Measurements from ENCODE around the gene ERC2. TPM values are rescaled to one million over a fixed set of nuclear protein-coding genes. Genes with fewer than 3 reads are reported as not detected.

Gene ERC2
- total RNA-seq, 6 donors from 2014 or later, result 0.67 to 14.7 (median 1.3) TPM

GRCh38 chr3:55795746-55796145, 672.5 kb downstream of the ERC2 start:
- Histone ChIP-seq H3K27ac (no peak overlapping the region), H3K9me3 (no peaks in the 10 kb centered on the region), H3K27me3 (no peaks in the 10 kb centered on the region), H3K4me1 (peaks cover 0 to 8% (median 3%) of the 10 kb centered on the region in 4 donors), H3K4me3 (no peak overlapping the region), H3K36me3 (no peaks in the 10 kb centered on the region)
- ATAC-seq (ENCODE audit: low FRiP score in 2 of 2) (peak in 1 of 2 donors; percentile 63), DNase-seq (no peak)
- WGBS, 2 donors, result 70 to 76% methylated on average over 1 of the region's 1 CpG
- no peak for TF ChIP-seq POLR2A (IDR thresholded peaks at IDR 0.05)

GRCh38 chr3:55795296-55795695, 673.0 kb downstream of the ERC2 start:
- peaks cover 0 to 13% (median 3%) of the 10 kb centered on the region in 4 donors for H3K4me1 ChIP-seq
- no peaks in the 10 kb centered on the region for H3K9me3 ChIP-seq
- ATAC-seq (ENCODE audit: low FRiP score in 2 of 2) (no peak), DNase-seq (no peak)
- whole genome bisulfite sequencing, 2 donors, result 84% methylated on average over 6 of the region's 6 CpGs
- no peaks in the 10 kb centered on the region for H3K36me3 ChIP-seq
- no peak overlapping the region for H3K27ac ChIP-seq
- no peaks in the 10 kb centered on the region for H3K27me3 ChIP-seq
- H3K4me3 ChIP-seq, result no peak overlapping the region
- TF ChIP-seq EP300 (IDR thresholded peaks at IDR 0.05) (no peak), POLR2A (IDR thresholded peaks at IDR 0.05) (no peak), CTCF (IDR thresholded peaks at IDR 0.05) (no peak), POLR2AphosphoS5 (IDR thresholded peaks at IDR 0.05) (no peak)

- Histone ChIP-seq H3K27ac (no peak overlapping the region), H3K36me3 (no peaks in the 10 kb centered on the region), H3K4me3 (no peak overlapping the region), H3K4me1 (peaks cover 0 to 15% (median 3%) of the 10 kb centered on the region in 4 donors), H3K9me3 (no peaks in the 10 kb centered on the region), H3K27me3 (no peaks in the 10 kb centered on the region)
- no peak for DNase-seq
- ATAC-seq (ENCODE audit: low FRiP score in 2 of 2), result no peak
- WGBS, 2 donors, result 74 to 84% methylated on average over 2 of the region's 2 CpGs
- no peak for TF ChIP-seq POLR2A (IDR thresholded peaks at IDR 0.05)
- no peak for TF ChIP-seq EP300 (IDR thresholded peaks at IDR 0.05)
- no peak for TF ChIP-seq CTCF (IDR thresholded peaks at IDR 0.05)
- no peak for TF ChIP-seq POLR2AphosphoS5 (IDR thresholded peaks at IDR 0.05)
Measured at GRCh38 chr3:55792742-55793141, 675.5 kb downstream of the ERC2 start.

- Histone ChIP-seq H3K27me3 (no peaks in the 10 kb centered on the region), H3K4me3 (no peak overlapping the region), H3K4me1 (peaks cover 0 to 15% (median 3%) of the 10 kb centered on the region in 4 donors), H3K27ac (no peak overlapping the region), H3K36me3 (no peaks in the 10 kb centered on the region), H3K9me3 (no peaks in the 10 kb centered on the region)
- 55 to 65% methylated on average over 1 of the region's 1 CpG for WGBS, 2 donors
- ATAC-seq (ENCODE audit: low FRiP score in 2 of 2) (no peak), DNase-seq (no peak)
- TF ChIP-seq POLR2A (IDR thresholded peaks at IDR 0.05), result no peak
- TF ChIP-seq CTCF (IDR thresholded peaks at IDR 0.05), result no peak
- TF ChIP-seq POLR2AphosphoS5 (IDR thresholded peaks at IDR 0.05), result no peak
- TF ChIP-seq EP300 (IDR thresholded peaks at IDR 0.05), result no peak
Measured at GRCh38 chr3:55792009-55792408, 676.3 kb downstream of the ERC2 start.

- H3K4me3 ChIP-seq, result no peak overlapping the region
- H3K27ac ChIP-seq, result peak overlapping the region in 1 of 4 donors; percentile 40
- no peaks in the 10 kb centered on the region for H3K9me3 ChIP-seq
- TF ChIP-seq EP300 (IDR thresholded peaks at IDR 0.05) (peak in 1 of 4 donors; percentile 11), CTCF (IDR thresholded peaks at IDR 0.05) (no peak)
- H3K27me3 ChIP-seq, result no peaks in the 10 kb centered on the region
- ATAC-seq (ENCODE audit: low FRiP score in 2 of 2), result no peak
- DNase-seq, result no peak
- H3K4me1 ChIP-seq, result peaks cover 0 to 15% (median 3%) of the 10 kb centered on the region in 4 donors
- 49 to 63% methylated on average over 3 of the region's 3 CpGs for WGBS, 2 donors
- H3K36me3 ChIP-seq, result no peaks in the 10 kb centered on the region
Measured at GRCh38 chr3:55790596-55791350, 677.5 kb downstream of the ERC2 start.

Data from upper lobe of left lung (tissue), 6 donors.